Mesendoderm (in vitro differentiated cells): ENCODE results near the gene GOLGA8A.
"Not testable (repeated sequence)": the region's sequence is repeated elsewhere in the genome, so short reads cannot be mapped to it uniquely, and the experiment has no call there.

Experiments used
- DNase-seq: peaks from one replicate; pipeline ENCODE4 v3.0.0; 2013
- H2AK5ac ChIP-seq: 2 replicates; pipeline ENCODE4 v1.6.1; 2013; ENCODE audit warnings: low read length, inconsistent platforms
- H2BK120ac ChIP-seq: 2 replicates; pipeline ENCODE4 v1.6.1; 2013; ENCODE audit warnings: low read depth, mild to moderate bottlenecking, low read length, moderate library complexity, mixed read lengths
- H2BK15ac ChIP-seq: replicated peaks from 2 replicates; pipeline ENCODE4 v1.6.1; 2013; ENCODE audit warnings: low read depth, mild to moderate bottlenecking, moderate library complexity
- H2BK5ac ChIP-seq: 2 replicates; pipeline ENCODE4 v1.6.1; 2013; ENCODE audit warnings: low read length, inconsistent platforms
- H3K18ac ChIP-seq: 2 replicates; pipeline ENCODE4 v1.6.1; 2013; ENCODE audit warnings: mild to moderate bottlenecking, low read length, mixed read lengths
- H3K23ac ChIP-seq: one replicate; pipeline ENCODE4 v1.6.1; 2013; ENCODE audit warnings: low read length
- H3K27ac ChIP-seq: 2 replicates; pipeline ENCODE4 v1.5.1; 2013; ENCODE audit warnings: low read depth, mild to moderate bottlenecking, inconsistent platforms, low read length, moderate library complexity
- H3K27me3 ChIP-seq: 2 replicates; pipeline ENCODE4 v1.6.1; 2013; ENCODE audit warnings: low read length, control low read depth, mild to moderate bottlenecking, inconsistent platforms; ENCODE audit not compliant: insufficient read depth, poor library complexity
- H3K36me3 ChIP-seq: 2 replicates; pipeline ENCODE4 v1.6.1; 2013; ENCODE audit warnings: low read length, inconsistent platforms; ENCODE audit not compliant: control insufficient read depth, insufficient read depth
- H3K4ac ChIP-seq: one replicate; pipeline ENCODE4 v1.6.1; 2013; ENCODE audit warnings: low read depth, mild to moderate bottlenecking, low read length, moderate library complexity
- H3K4me1 ChIP-seq: 2 replicates; pipeline ENCODE4 v1.6.1; 2013; ENCODE audit warnings: low read depth, low read length, inconsistent platforms; ENCODE audit not compliant: control insufficient read depth
- H3K4me2 ChIP-seq: 2 replicates; pipeline ENCODE4 v1.6.1; 2013; ENCODE audit warnings: low read length
- H3K4me3 ChIP-seq: 2 replicates; pipeline ENCODE4 v1.5.1; 2013; ENCODE audit warnings: mild to moderate bottlenecking, low read length
- H3K56ac ChIP-seq: one replicate; pipeline ENCODE4 v1.6.1; 2013; ENCODE audit warnings: low read length
- H3K79me1 ChIP-seq: 2 replicates; pipeline ENCODE4 v1.6.1; 2013; ENCODE audit warnings: low read length, inconsistent platforms
- H3K79me2 ChIP-seq: 2 replicates; pipeline ENCODE4 v1.6.1; 2013; ENCODE audit warnings: mild to moderate bottlenecking, low read length; ENCODE audit not compliant: control insufficient read depth, insufficient read depth
- H3K9ac ChIP-seq: 2 replicates; pipeline ENCODE4 v1.6.1; 2013; ENCODE audit warnings: low read length, inconsistent platforms
- H4K5ac ChIP-seq: one replicate; pipeline ENCODE4 v1.6.1; 2013; ENCODE audit warnings: low read length
- H4K8ac ChIP-seq: one replicate; pipeline ENCODE4 v1.6.1; 2013; ENCODE audit warnings: low read depth, mild to moderate bottlenecking, control low read depth, low read length, moderate library complexity
- WGBS: extraction: QIAGEN DNeasy Blood & Tissue Kit; methylation state at CpG from one replicate; pipeline ENCODE4 v1.1.7; 2013; ENCODE audit warnings: low lambda C conversion rate, missing lambda C conversion rate; ENCODE audit not compliant: insufficient coverage; ENCODE audit errors: extremely low coverage; 5-methylcytosine and 5-hydroxymethylcytosine counted together

The GOLGA8A gene

DNA sequence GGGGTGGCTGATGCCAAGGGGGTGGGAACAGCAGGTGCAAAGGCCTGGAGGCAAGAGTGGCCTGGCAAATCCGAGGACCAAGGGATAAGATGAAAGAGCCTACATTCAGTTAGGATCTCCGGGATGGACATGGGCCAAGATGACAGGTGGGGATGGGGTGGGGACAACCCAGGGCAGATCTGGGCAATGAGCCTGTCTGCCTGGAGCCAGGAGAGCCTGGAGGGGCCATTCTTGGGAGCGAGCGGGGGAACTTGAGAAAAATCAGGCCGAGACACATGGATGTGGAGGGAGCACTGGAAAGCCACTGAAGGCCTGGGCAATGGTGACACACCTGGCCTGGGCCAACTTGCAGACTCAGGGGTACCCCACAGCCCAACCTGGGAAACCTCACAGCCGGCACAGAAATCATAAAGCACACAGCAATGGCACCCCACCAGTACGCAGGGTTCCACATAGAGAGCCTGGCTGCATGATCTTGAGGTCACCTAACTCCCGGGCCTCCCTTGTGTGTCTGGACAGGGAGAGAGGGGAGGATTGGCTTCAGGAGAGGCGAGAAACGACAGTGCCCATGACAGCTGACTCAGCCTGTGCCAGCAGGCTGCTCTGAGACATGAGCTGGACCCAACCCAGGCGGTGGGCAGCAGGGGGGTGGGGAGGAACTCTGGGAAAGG, 3.5 kb downstream of the GOLGA8A start:
- H3K9ac ChIP-seq, H3K79me1 ChIP-seq, H3K4ac ChIP-seq, H3K4me2 ChIP-seq, H2BK15ac ChIP-seq, H4K8ac ChIP-seq, H3K79me2 ChIP-seq, H2BK5ac ChIP-seq, H3K23ac ChIP-seq, DNase-seq, H3K56ac ChIP-seq, H3K27me3 ChIP-seq, H4K5ac ChIP-seq, H3K4me3 ChIP-seq, H3K18ac ChIP-seq, H3K27ac ChIP-seq, H3K4me1 ChIP-seq, H3K36me3 ChIP-seq, H2BK120ac ChIP-seq, H2AK5ac ChIP-seq: not testable (repeated sequence)
- no CpG with 5 or more reads among the region's 11 CpGs for WGBS

DNA sequence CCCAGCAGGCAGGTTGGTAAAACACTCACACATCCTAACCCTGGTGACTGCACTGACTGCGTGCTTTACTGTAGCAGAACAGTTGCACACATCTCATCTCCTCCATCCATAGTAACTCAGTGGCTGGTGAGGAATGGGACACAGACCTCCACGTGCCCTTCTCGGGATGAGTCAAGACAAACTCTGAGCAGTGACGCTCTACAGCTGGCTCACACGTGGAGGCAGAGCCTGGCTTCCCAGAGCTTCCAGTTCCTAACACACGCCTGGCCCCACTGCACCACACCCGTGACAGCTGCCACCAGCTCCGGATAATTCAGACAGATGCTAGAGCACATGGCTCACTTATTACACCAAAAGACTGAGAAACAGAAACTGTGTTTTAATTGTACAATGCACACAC, 7.0 kb downstream of the GOLGA8A start:
- not testable (repeated sequence) for H3K56ac ChIP-seq
- no CpG with 5 or more reads among the region's 8 CpGs for WGBS

DNA sequence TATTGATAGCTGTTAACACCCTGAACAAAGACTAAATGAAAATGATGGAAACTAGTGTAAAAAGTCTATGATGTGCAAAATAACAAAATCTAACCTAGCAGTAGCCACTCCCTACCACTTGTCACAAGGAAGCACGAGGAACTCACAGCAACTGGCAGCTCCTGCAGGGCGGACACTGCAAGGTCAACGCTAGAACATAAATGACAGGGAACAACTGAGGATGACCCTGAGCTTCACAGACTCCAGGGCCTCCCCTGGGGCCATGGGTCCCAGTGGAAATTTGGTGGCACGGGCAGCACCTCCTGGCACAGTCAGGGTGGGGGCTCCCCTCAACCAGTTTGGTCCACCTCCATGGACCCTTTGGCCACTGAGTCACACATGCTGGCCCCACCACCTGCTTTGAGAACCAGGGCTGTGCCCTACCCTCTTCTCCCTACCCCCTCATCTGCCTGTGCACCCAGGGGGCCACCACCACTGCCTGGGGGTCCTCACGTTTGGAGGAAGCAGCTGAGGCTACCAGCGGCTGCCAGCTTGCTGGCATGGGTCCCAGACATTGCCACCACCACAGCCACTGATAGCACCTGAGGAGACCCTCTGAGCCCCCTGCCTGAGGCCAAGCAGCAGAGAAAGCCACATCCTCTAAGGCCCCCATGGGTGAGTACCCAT, 14.1 kb downstream of the GOLGA8A start:
- H3K36me3 ChIP-seq, H3K4me3 ChIP-seq, H3K4me2 ChIP-seq, H2BK120ac ChIP-seq, DNase-seq, H2AK5ac ChIP-seq, H3K79me2 ChIP-seq, H3K18ac ChIP-seq, H3K56ac ChIP-seq, H3K9ac ChIP-seq, H3K79me1 ChIP-seq, H2BK15ac ChIP-seq, H3K4ac ChIP-seq, H3K27me3 ChIP-seq, H4K8ac ChIP-seq, H3K4me1 ChIP-seq, H2BK5ac ChIP-seq, H3K27ac ChIP-seq, H4K5ac ChIP-seq, H3K23ac ChIP-seq: not testable (repeated sequence)
- WGBS: no CpG with 5 or more reads among the region's 6 CpGs

More for the DNA sequence above, 7.0 kb downstream of the GOLGA8A start:
- not testable (repeated sequence) for H2AK5ac ChIP-seq, H3K36me3 ChIP-seq, H3K23ac ChIP-seq, H3K79me2 ChIP-seq, H3K18ac ChIP-seq, DNase-seq, H3K4me1 ChIP-seq, H3K4me2 ChIP-seq, H3K4ac ChIP-seq, H3K9ac ChIP-seq, H3K4me3 ChIP-seq, H3K79me1 ChIP-seq, H4K8ac ChIP-seq, H2BK120ac ChIP-seq, H4K5ac ChIP-seq, H3K27ac ChIP-seq, H2BK15ac ChIP-seq, H2BK5ac ChIP-seq, H3K27me3 ChIP-seq

DNA sequence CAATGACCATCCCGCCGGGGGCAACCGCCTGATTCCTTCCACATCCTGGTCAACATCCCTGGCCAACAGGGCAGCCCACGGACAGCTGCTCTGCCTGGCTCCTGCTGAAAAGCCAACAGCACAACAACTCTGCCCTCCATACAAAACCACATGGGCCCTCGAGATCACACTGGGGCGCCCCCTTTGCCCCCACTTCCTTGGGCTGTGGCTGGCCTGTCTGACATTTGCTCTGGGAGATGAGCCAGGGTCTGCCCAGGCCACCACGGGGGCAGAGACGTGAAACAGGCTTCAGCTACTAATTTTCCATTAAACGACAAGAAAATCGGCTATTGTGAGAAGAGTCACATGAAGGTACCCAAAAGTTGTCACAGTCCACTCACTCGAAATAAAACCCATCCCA, 16.7 kb downstream of the GOLGA8A start:
- not testable (repeated sequence) for H3K4ac ChIP-seq, H3K4me3 ChIP-seq, H2BK120ac ChIP-seq, H4K5ac ChIP-seq, H3K23ac ChIP-seq, H3K79me1 ChIP-seq, H2BK5ac ChIP-seq, H2AK5ac ChIP-seq, DNase-seq, H3K9ac ChIP-seq, H3K79me2 ChIP-seq, H3K4me1 ChIP-seq, H3K56ac ChIP-seq, H3K27me3 ChIP-seq, H3K18ac ChIP-seq, H3K27ac ChIP-seq, H3K4me2 ChIP-seq, H2BK15ac ChIP-seq, H4K8ac ChIP-seq, H3K36me3 ChIP-seq
- WGBS: no CpG with 5 or more reads among the region's 11 CpGs

DNA sequence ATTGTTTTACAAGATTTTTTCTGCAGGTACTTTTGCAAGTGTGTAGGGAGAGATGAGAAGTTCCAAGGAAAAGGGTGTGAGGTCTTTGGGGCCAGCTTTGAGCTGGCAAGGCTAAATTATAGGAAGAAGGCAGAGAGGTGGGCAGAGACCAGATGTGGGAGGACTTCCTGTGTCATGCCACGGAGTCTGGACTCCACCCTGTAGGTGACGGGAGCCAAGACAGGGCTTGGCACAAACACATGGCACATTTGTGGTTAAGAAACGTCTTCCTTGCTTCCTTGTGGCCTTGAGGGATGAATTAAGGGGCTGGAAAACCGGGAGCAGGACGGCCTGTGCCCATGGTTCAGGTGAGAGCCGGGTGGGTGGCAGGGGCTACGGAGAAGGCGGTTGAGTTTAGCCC, 19.2 kb downstream of the GOLGA8A start:
- H3K56ac ChIP-seq: not testable (repeated sequence)

DNA sequence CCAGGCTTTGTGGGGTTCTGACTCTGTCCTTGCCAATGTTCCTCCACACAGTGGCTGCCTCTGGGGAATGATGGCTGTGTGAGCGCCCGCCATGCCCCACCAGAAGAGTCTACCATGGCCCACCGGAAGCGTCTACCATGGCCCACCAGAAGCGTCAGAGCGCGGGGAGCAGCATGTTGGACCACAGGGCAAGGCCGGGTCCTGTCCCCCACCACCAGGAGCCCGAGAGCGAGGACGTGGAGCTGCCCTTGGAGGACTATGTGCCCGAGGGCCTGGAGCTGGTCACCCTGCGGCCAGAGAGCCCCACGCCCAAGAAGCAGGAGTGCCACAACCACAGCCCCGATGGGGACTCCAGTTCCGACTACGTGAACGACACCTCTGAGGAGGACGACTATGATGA, 28.1 kb downstream of the GOLGA8A start:
- not testable (repeated sequence) for H3K9ac ChIP-seq, H3K23ac ChIP-seq, H3K79me1 ChIP-seq, DNase-seq, H3K4me3 ChIP-seq, H3K4ac ChIP-seq, H2AK5ac ChIP-seq, H3K4me1 ChIP-seq, H3K56ac ChIP-seq, H4K5ac ChIP-seq, H3K36me3 ChIP-seq, H3K4me2 ChIP-seq, H2BK120ac ChIP-seq, H3K27me3 ChIP-seq, H3K79me2 ChIP-seq, H4K8ac ChIP-seq, H2BK15ac ChIP-seq, H3K27ac ChIP-seq, H2BK5ac ChIP-seq, H3K18ac ChIP-seq
- no CpG with 5 or more reads among the region's 19 CpGs for WGBS

More for the DNA sequence above, 19.2 kb downstream of the GOLGA8A start:
- not testable (repeated sequence) for H3K18ac ChIP-seq, H2AK5ac ChIP-seq, H3K79me1 ChIP-seq, H3K9ac ChIP-seq, H3K4me2 ChIP-seq, H2BK120ac ChIP-seq, H3K36me3 ChIP-seq, H2BK5ac ChIP-seq, H3K4me1 ChIP-seq, H3K27ac ChIP-seq, H3K4me3 ChIP-seq, H2BK15ac ChIP-seq, H4K8ac ChIP-seq, H3K27me3 ChIP-seq, H3K23ac ChIP-seq, H3K79me2 ChIP-seq, H4K5ac ChIP-seq, H3K4ac ChIP-seq, DNase-seq
- no CpG with 5 or more reads among the region's 8 CpGs for WGBS
